ENCODE measurements around the gene SYTL5. TPM values are rescaled to one million over a fixed set of nuclear protein-coding genes. Genes with fewer than 3 reads are reported as not detected.

SYTL5 gene
- total RNA-seq, 5 donors from 2014 or later (not counting 1 experiment from before 2014, with no cell fraction given): 0.06 TPM; not detected in 4

GRCh38 chrX:38041237-38041636 is 34.9 kb downstream of the SYTL5 start:
- H3K4me1 ChIP-seq (ENCODE audit: control insufficient read depth in 1 of 2, extremely low read depth in 1 of 2, insufficient read depth in 2 of 2, low read length in 2 of 2): no peaks in the 10 kb centered on the region
- ChIA-PET POLR2A (no interaction called here), CTCF (no interaction called here)
- no peak overlapping the region for H3K4me3 ChIP-seq (ENCODE audit: control insufficient read depth in 1 of 2, extremely low read depth in 1 of 2, low read length in 1 of 2)
- no peak overlapping the region for H3K4me3 Mint-ChIP-seq
- H3K9me3 ChIP-seq: no peaks in the 10 kb centered on the region
- DNase-seq (no peak), ATAC-seq (replicated peaks in 1 of 4) (no peak)
- H3K36me3 Mint-ChIP-seq: no peaks in the 10 kb centered on the region
- peaks cover 0 to 19% of the 10 kb centered on the region in 2 donors for H3K27me3 Mint-ChIP-seq
- no peak overlapping the region for H3K27ac ChIP-seq (ENCODE audit: low read length)
- no peaks in the 10 kb centered on the region for H3K4me1 Mint-ChIP-seq
- H3K9me3 Mint-ChIP-seq: no peaks in the 10 kb centered on the region
- no peaks in the 10 kb centered on the region for H3K36me3 ChIP-seq (ENCODE audit: control insufficient read depth in 2 of 2, extremely low read depth in 1 of 2, insufficient read depth in 1 of 2, low read length in 1 of 2)
- H3K27me3 ChIP-seq (replicated peaks in 1 of 2; ENCODE audit: control insufficient read depth in 2 of 2, extremely low read depth in 1 of 2, insufficient read depth in 2 of 2, low read length in 1 of 2): no peaks in the 10 kb centered on the region
- H3K27ac Mint-ChIP-seq: no peak overlapping the region
- no CpG with 5 or more reads among the region's 3 CpGs for WGBS (ENCODE audit: insufficient coverage)

GRCh38 chrX:38044701-38045100 is 38.3 kb downstream of the SYTL5 start:
- no CpG with 5 or more reads among the region's 3 CpGs for WGBS (ENCODE audit: insufficient coverage)
- POLR2A ChIA-PET: no interaction called here
- no peaks in the 10 kb centered on the region for H3K36me3 Mint-ChIP-seq
- peaks cover 0 to 23% of the 10 kb centered on the region in 2 donors for H3K27me3 Mint-ChIP-seq
- ATAC-seq (replicated peaks in 1 of 4) (no peak), DNase-seq (no peak)
- H3K4me3 ChIP-seq (ENCODE audit: control insufficient read depth in 1 of 2, extremely low read depth in 1 of 2, low read length in 1 of 2): no peak overlapping the region
- H3K27ac Mint-ChIP-seq: no peak overlapping the region
- no peaks in the 10 kb centered on the region for H3K27me3 ChIP-seq (replicated peaks in 1 of 2; ENCODE audit: control insufficient read depth in 2 of 2, extremely low read depth in 1 of 2, insufficient read depth in 2 of 2, low read length in 1 of 2)
- CTCF ChIA-PET: no interaction called here
- no peak overlapping the region for H3K4me3 Mint-ChIP-seq
- no peaks in the 10 kb centered on the region for H3K36me3 ChIP-seq (ENCODE audit: control insufficient read depth in 2 of 2, extremely low read depth in 1 of 2, insufficient read depth in 1 of 2, low read length in 1 of 2)
- H3K9me3 Mint-ChIP-seq: no peaks in the 10 kb centered on the region
- H3K4me1 ChIP-seq (ENCODE audit: control insufficient read depth in 1 of 2, extremely low read depth in 1 of 2, insufficient read depth in 2 of 2, low read length in 2 of 2): no peaks in the 10 kb centered on the region
- no peaks in the 10 kb centered on the region for H3K9me3 ChIP-seq
- H3K27ac ChIP-seq (ENCODE audit: low read length): no peak overlapping the region
- H3K4me1 Mint-ChIP-seq: no peaks in the 10 kb centered on the region

GRCh38 chrX:38045538-38046096 is 39.3 kb downstream of the SYTL5 start:
- Mint-ChIP-seq H3K27ac (no peak overlapping the region), H3K36me3 (no peaks in the 10 kb centered on the region), H3K9me3 (no peaks in the 10 kb centered on the region), H3K27me3 (peaks cover 0 to 19% of the 10 kb centered on the region in 2 donors), H3K4me3 (no peak overlapping the region), H3K4me1 (no peaks in the 10 kb centered on the region)
- Histone ChIP-seq H3K9me3 (no peaks in the 10 kb centered on the region), H3K36me3 (ENCODE audit: control insufficient read depth in 2 of 2, extremely low read depth in 1 of 2, insufficient read depth in 1 of 2, low read length in 1 of 2) (no peaks in the 10 kb centered on the region), H3K4me1 (ENCODE audit: control insufficient read depth in 1 of 2, extremely low read depth in 1 of 2, insufficient read depth in 2 of 2, low read length in 2 of 2) (no peaks in the 10 kb centered on the region), H3K27me3 (replicated peaks in 1 of 2; ENCODE audit: control insufficient read depth in 2 of 2, extremely low read depth in 1 of 2, insufficient read depth in 2 of 2, low read length in 1 of 2) (no peaks in the 10 kb centered on the region), H3K4me3 (ENCODE audit: control insufficient read depth in 1 of 2, extremely low read depth in 1 of 2, low read length in 1 of 2) (no peak overlapping the region), H3K27ac (ENCODE audit: low read length) (no peak overlapping the region)
- ChIA-PET CTCF (no interaction called here), POLR2A (no interaction called here)
- WGBS (ENCODE audit: insufficient coverage): no CpG with 5 or more reads among the region's 3 CpGs
- ATAC-seq (replicated peaks in 1 of 4) (no peak), DNase-seq (no peak)

- ATAC-seq (replicated peaks in 1 of 4): no peak
- no peaks in the 10 kb centered on the region for H3K4me1 ChIP-seq (ENCODE audit: control insufficient read depth in 1 of 2, extremely low read depth in 1 of 2, insufficient read depth in 2 of 2, low read length in 2 of 2)
- no peak overlapping the region for H3K27ac Mint-ChIP-seq
- no peak overlapping the region for H3K4me3 ChIP-seq (ENCODE audit: control insufficient read depth in 1 of 2, extremely low read depth in 1 of 2, low read length in 1 of 2)
- DNase-seq: no peak
- no peak overlapping the region for H3K4me3 Mint-ChIP-seq
- ChIA-PET CTCF (no interaction called here), POLR2A (no interaction called here)
- H3K27ac ChIP-seq (ENCODE audit: low read length): no peak overlapping the region
- 100% methylated on average over 1 of the region's 1 CpG for WGBS (ENCODE audit: insufficient coverage)
- no peaks in the 10 kb centered on the region for H3K36me3 Mint-ChIP-seq
- H3K4me1 Mint-ChIP-seq: no peaks in the 10 kb centered on the region
- H3K9me3 ChIP-seq: no peaks in the 10 kb centered on the region
- H3K9me3 Mint-ChIP-seq: no peaks in the 10 kb centered on the region
- no peaks in the 10 kb centered on the region for H3K27me3 ChIP-seq (replicated peaks in 1 of 2; ENCODE audit: control insufficient read depth in 2 of 2, extremely low read depth in 1 of 2, insufficient read depth in 2 of 2, low read length in 1 of 2)
- no peaks in the 10 kb centered on the region for H3K36me3 ChIP-seq (ENCODE audit: control insufficient read depth in 2 of 2, extremely low read depth in 1 of 2, insufficient read depth in 1 of 2, low read length in 1 of 2)
- H3K27me3 Mint-ChIP-seq: peaks cover 0 to 17% of the 10 kb centered on the region in 2 donors
Measured at GRCh38 chrX:38048886-38049285, 42.5 kb downstream of the SYTL5 start.

- Mint-ChIP-seq H3K27ac (no peak overlapping the region), H3K27me3 (peaks cover 0 to 18% of the 10 kb centered on the region in 2 donors), H3K36me3 (no peaks in the 10 kb centered on the region), H3K9me3 (no peaks in the 10 kb centered on the region), H3K4me3 (no peak overlapping the region), H3K4me1 (peaks cover 0 to 5% (median 0%) of the 10 kb centered on the region in 3 donors)
- H3K4me1 ChIP-seq (ENCODE audit: control insufficient read depth in 1 of 2, extremely low read depth in 1 of 2, insufficient read depth in 2 of 2, low read length in 2 of 2): no peaks in the 10 kb centered on the region
- POLR2A ChIA-PET: no interaction called here
- DNase-seq (no peak), ATAC-seq (replicated peaks in 1 of 4) (no peak)
- no peak overlapping the region for H3K27ac ChIP-seq (ENCODE audit: low read length)
- no peaks in the 10 kb centered on the region for H3K27me3 ChIP-seq (replicated peaks in 1 of 2; ENCODE audit: control insufficient read depth in 2 of 2, extremely low read depth in 1 of 2, insufficient read depth in 2 of 2, low read length in 1 of 2)
- no peak overlapping the region for H3K4me3 ChIP-seq (ENCODE audit: control insufficient read depth in 1 of 2, extremely low read depth in 1 of 2, low read length in 1 of 2)
- no peaks in the 10 kb centered on the region for H3K9me3 ChIP-seq
- CTCF ChIA-PET: no interaction called here
- no peaks in the 10 kb centered on the region for H3K36me3 ChIP-seq (ENCODE audit: control insufficient read depth in 2 of 2, extremely low read depth in 1 of 2, insufficient read depth in 1 of 2, low read length in 1 of 2)
- WGBS (ENCODE audit: insufficient coverage): no CpG with 5 or more reads among the region's 1 CpG
Measured at GRCh38 chrX:38050806-38051205, 44.5 kb downstream of the SYTL5 start.

GRCh38 chrX:38052096-38052495 is 45.7 kb downstream of the SYTL5 start:
- ChIA-PET CTCF (no interaction called here), POLR2A (no interaction called here)
- Mint-ChIP-seq H3K27me3 (peaks cover 0 to 25% of the 10 kb centered on the region in 2 donors), H3K4me1 (peaks cover 0 to 5% (median 0%) of the 10 kb centered on the region in 3 donors), H3K4me3 (no peak overlapping the region), H3K36me3 (no peaks in the 10 kb centered on the region), H3K27ac (no peak overlapping the region), H3K9me3 (no peaks in the 10 kb centered on the region)
- Histone ChIP-seq H3K4me3 (ENCODE audit: control insufficient read depth in 1 of 2, extremely low read depth in 1 of 2, low read length in 1 of 2) (no peak overlapping the region), H3K27me3 (replicated peaks in 1 of 2; ENCODE audit: control insufficient read depth in 2 of 2, extremely low read depth in 1 of 2, insufficient read depth in 2 of 2, low read length in 1 of 2) (no peaks in the 10 kb centered on the region), H3K9me3 (no peaks in the 10 kb centered on the region), H3K4me1 (ENCODE audit: control insufficient read depth in 1 of 2, extremely low read depth in 1 of 2, insufficient read depth in 2 of 2, low read length in 2 of 2) (no peaks in the 10 kb centered on the region), H3K36me3 (ENCODE audit: control insufficient read depth in 2 of 2, extremely low read depth in 1 of 2, insufficient read depth in 1 of 2, low read length in 1 of 2) (no peaks in the 10 kb centered on the region), H3K27ac (ENCODE audit: low read length) (no peak overlapping the region)
- ATAC-seq (replicated peaks in 1 of 4): no peak
- no peak for DNase-seq
- WGBS (ENCODE audit: insufficient coverage): no CpG with 5 or more reads among the region's 1 CpG
